SU-DHL-6 (cell line): ENCODE results near the gene WDR88.

Experiments
- H2AFZ ChIP-seq: fragments of 200-600 bp; sonication (generic); 2 replicates; pipeline ENCODE4 v1.6.1; 2014; ENCODE audit warnings: low read depth, mild to moderate bottlenecking, moderate library complexity, mixed read lengths, antibody characterized with exemption, low read length; ENCODE audit not compliant: severe bottlenecking
- H3F3A ChIP-seq: fragments of 200-600 bp; shearing (Covaris generic); 2 replicates; pipeline ENCODE4 v1.6.0; 2016; ENCODE audit warnings: antibody characterized with exemption, mild to moderate bottlenecking; ENCODE audit not compliant: insufficient read depth
- H3K27ac ChIP-seq: fragments of 200-600 bp; sonication (generic); 2 replicates; pipeline ENCODE4 v1.5.1; 2016; ENCODE audit warnings: low read depth, mild to moderate bottlenecking, low read length, moderate library complexity, mixed read lengths
- H3K27me3 ChIP-seq: fragments of 200-600 bp; sonication (generic), shearing (Covaris generic); 2 replicates; pipeline ENCODE4 v1.6.0; 2014; ENCODE audit warnings: mild to moderate bottlenecking, low read length
- H3K36me3 ChIP-seq: fragments of 200-600 bp; sonication (generic); 2 replicates; pipeline ENCODE4 v1.6.1; 2014; ENCODE audit warnings: mild to moderate bottlenecking, low read length, mixed read lengths
- H3K4me2 ChIP-seq: fragments of 300-600, 200-600 bp; shearing (Covaris generic), sonication (generic); 2 replicates; pipeline ENCODE4 v1.6.0; 2014; ENCODE audit warnings: low read length, low read depth, mild to moderate bottlenecking; ENCODE audit not compliant: poor library complexity, severe bottlenecking
- H3K4me3 ChIP-seq: fragments of 200-600 bp; sonication (generic); 2 replicates; pipeline ENCODE4 v1.5.1; 2014; ENCODE audit warnings: antibody characterized with exemption, low read length, mild to moderate bottlenecking, mixed read lengths; ENCODE audit not compliant: insufficient read depth, poor library complexity, severe bottlenecking
- H3K79me2 ChIP-seq: fragments of 200-600 bp; sonication (generic); 2 replicates; pipeline ENCODE4 v1.6.1; 2014; ENCODE audit warnings: mild to moderate bottlenecking, low read length, moderate library complexity; ENCODE audit not compliant: insufficient read depth
- H3K9ac ChIP-seq: fragments of 200-600 bp; sonication (generic); 2 replicates; pipeline ENCODE4 v1.7.0; 2014; ENCODE audit warnings: mild to moderate bottlenecking, low read length
- H3K9me2 ChIP-seq: fragments of 200-600 bp; sonication (generic); replicated peaks from 2 replicates; pipeline ENCODE4 v1.6.1; 2014; ENCODE audit warnings: low read length; ENCODE audit not compliant: insufficient read depth
- H3K9me3 ChIP-seq: fragments of 200-600 bp; sonication (generic); 2 replicates; pipeline ENCODE4 v1.6.1; 2014; ENCODE audit warnings: low read length, mixed read lengths; ENCODE audit not compliant: insufficient read depth
- H4K20me1 ChIP-seq: fragments of 200-600 bp; sonication (generic); 2 replicates; pipeline ENCODE4 v1.6.1; 2014; ENCODE audit warnings: low read depth, mild to moderate bottlenecking, antibody characterized with exemption, low read length, moderate library complexity, mixed read lengths
- CTCF ChIP-seq: fragments of 200-600 bp; sonication (generic); IDR thresholded peaks from one replicate; pipeline ENCODE4 v1.5.1; 2017; ENCODE audit warnings: antibody characterized with exemption, mild to moderate bottlenecking, low read length, moderate library complexity; ENCODE audit not compliant: insufficient read depth, poor library complexity, severe bottlenecking
- EZH2phosphoT487 ChIP-seq: fragments of 200-600 bp; sonication (generic), shearing (Covaris generic); conservative IDR thresholded peaks from 2 replicates; pipeline ENCODE4 v1.6.1; 2018; ENCODE audit warnings: mild to moderate bottlenecking, antibody characterized with exemption, low read length, moderate library complexity, mixed read lengths

Gene WDR88

GRCh38 chr19:33100894-33101644 lies 30.8 kb upstream of the WDR88 start:
- H3K79me2 ChIP-seq, result no peaks in the 10 kb centered on the region
- no peak overlapping the region for H3K27ac ChIP-seq
- no peaks in the 10 kb centered on the region for H3K9me3 ChIP-seq
- peaks cover 8% of the 10 kb centered on the region; the same call in 1 of the 2 replicates for H3K36me3 ChIP-seq
- no peak overlapping the region for H3K9ac ChIP-seq
- no peak overlapping the region for H2AFZ ChIP-seq
- TF ChIP-seq CTCF (no peak), EZH2phosphoT487 (no peak)
- H3K4me3 ChIP-seq, result no peak overlapping the region
- no peaks in the 10 kb centered on the region for H3K9me2 ChIP-seq
- H3F3A ChIP-seq, result no peaks in the 10 kb centered on the region
- H3K27me3 ChIP-seq, result no peaks in the 10 kb centered on the region
- no peak overlapping the region for H3K4me2 ChIP-seq
- H4K20me1 ChIP-seq, result no peaks in the 10 kb centered on the region

- no peak for TF ChIP-seq CTCF
- TF ChIP-seq EZH2phosphoT487, result no peak
- Histone ChIP-seq H3K9me2 (no peaks in the 10 kb centered on the region), H3K36me3 (peaks cover 5% of the 10 kb centered on the region; the same call in 1 of the 2 replicates)
Measured at GRCh38 chr19:33102893-33103292, 29.0 kb upstream of the WDR88 start.

GRCh38 chr19:33108161-33108560 lies 23.8 kb upstream of the WDR88 start:
- no peaks in the 10 kb centered on the region for H4K20me1 ChIP-seq
- H3K9me2 ChIP-seq, result no peaks in the 10 kb centered on the region
- H3K27me3 ChIP-seq, result no peaks in the 10 kb centered on the region
- no peak overlapping the region for H3K9ac ChIP-seq
- H3K27ac ChIP-seq, result no peak overlapping the region
- no peak overlapping the region for H3K4me3 ChIP-seq
- no peaks in the 10 kb centered on the region for H3F3A ChIP-seq
- H3K9me3 ChIP-seq, result no peaks in the 10 kb centered on the region
- no peak overlapping the region for H2AFZ ChIP-seq
- peaks cover 2% of the 10 kb centered on the region; the same call in 1 of the 2 replicates for H3K36me3 ChIP-seq
- TF ChIP-seq CTCF, result no peak
- TF ChIP-seq EZH2phosphoT487, result no peak
- no peaks in the 10 kb centered on the region for H3K79me2 ChIP-seq
- no peak overlapping the region for H3K4me2 ChIP-seq

More at GRCh38 chr19:33102893-33103292, 29.0 kb upstream of the WDR88 start:
- no peaks in the 10 kb centered on the region for H4K20me1 ChIP-seq
- no peak overlapping the region for H3K9ac ChIP-seq
- no peak overlapping the region for H3K4me3 ChIP-seq
- no peaks in the 10 kb centered on the region for H3K9me3 ChIP-seq
- H3K4me2 ChIP-seq, result no peak overlapping the region
- H3K27ac ChIP-seq, result no peak overlapping the region
- no peaks in the 10 kb centered on the region for H3K27me3 ChIP-seq
- H3F3A ChIP-seq, result no peaks in the 10 kb centered on the region
- H2AFZ ChIP-seq, result no peak overlapping the region
- no peaks in the 10 kb centered on the region for H3K79me2 ChIP-seq
